Amygdala (tissue), 56 donors: ENCODE results near the gene NCOA3.
"Not testable (repeated sequence)": the region's sequence is repeated elsewhere in the genome, so short reads cannot be mapped to it uniquely, and the experiment has no call there.

Experiments used
- DNase-seq, 56 donors: peaks; one replicate each; lab custom pipeline; 2025; lab: John Stamatoyannopoulos, UW

The NCOA3 gene

DNA sequence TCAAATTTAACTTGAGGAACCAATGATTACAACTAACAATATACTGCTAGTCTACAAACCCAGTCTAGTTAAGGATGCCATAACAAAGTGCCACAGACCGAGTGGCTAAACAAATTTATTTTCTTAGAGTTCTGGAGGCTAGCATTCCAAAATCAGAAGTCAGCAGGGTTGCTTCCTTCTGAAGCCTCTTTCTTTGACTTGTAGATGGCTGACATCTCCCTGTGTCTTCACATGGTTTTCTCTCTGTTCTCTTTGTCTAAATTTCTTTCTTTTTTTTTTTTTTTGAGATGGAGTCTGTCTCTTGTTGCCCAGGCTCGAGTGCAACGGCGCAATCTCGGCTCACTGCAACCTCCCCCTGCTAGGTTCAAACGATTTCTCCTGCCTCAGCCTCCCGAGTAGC lies 56.1 kb downstream of the NCOA3 start:
- DNase-seq = no peak

- DNase-seq = no peak
Observed at GRCh38 chr20:47558295-47559066, 56.8 kb downstream of the NCOA3 start.

DNA sequence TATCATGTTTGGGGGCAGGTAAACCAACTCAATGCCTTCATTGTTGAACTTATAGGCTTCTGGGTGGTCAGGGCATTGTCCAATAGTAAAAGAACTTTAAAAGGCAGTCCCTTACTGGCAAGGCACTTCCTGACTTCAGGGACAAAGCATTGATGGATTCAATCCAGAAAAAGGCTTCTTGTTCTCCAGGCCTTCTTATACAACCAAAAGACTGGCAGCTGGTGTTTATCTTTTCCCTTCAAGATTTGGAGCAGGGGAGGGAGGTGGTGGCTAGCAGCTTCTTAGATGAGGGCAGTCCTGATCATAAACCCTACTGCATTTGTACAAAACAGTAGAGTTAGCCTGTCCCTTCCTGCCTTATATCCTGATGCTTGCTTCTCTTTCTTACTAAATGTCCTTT lies 57.5 kb downstream of the NCOA3 start:
- DNase-seq = peak in 1 of 56 donors; percentile 1

- no peak for DNase-seq
Observed at GRCh38 chr20:47561180-47561579, 59.5 kb downstream of the NCOA3 start.

DNA sequence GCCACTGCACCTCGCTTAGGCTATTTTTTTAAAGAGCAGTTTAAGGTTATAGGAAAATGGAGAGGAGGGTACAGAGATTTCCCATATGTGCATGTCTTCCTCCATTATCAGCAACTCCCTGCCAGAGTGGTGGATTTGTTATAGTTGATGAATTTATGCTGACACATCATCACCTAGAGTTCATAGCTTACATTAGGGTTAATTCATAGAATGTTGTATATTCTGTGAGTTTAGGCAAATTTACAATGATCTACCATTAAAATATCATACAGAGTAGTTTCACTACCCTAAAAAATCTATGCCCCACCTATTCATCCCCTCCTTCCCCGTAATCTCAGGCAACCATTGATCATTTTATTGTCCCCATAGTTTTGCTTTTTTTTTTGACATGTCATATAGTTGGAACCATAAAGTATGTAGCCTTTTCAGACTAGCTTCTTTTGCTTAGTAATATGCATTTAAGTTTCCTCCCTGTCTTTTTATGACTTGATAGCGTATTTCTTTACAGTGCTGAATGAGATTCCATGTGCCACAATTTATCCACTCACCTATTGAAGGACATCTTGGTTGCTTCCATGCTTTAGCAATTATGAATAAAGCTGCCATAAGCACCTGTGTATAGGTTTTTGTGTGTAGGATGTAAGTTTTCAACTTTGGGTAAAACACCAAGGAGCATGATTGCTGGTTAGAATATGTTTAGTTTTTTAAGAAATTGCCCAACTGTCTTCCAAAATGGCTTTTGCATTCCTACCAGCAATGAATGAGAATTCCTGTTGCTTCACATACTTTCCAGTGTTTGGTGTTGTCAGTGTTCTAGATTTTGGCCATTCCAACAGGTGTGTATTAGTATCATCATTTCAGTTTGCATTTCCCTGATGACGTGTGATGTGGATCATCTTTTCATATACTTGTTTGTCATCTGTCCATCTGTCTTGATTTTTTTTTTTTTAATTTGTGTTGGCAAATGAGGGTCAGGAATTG lies 60.2 kb downstream of the NCOA3 start:
- DNase-seq = no peak

GRCh38 chr20:47566269-47566668 lies 64.6 kb downstream of the NCOA3 start:
- no peak for DNase-seq

- DNase-seq = no peak
Observed at GRCh38 chr20:47568019-47568418, 66.3 kb downstream of the NCOA3 start.

- DNase-seq = no peak
Observed at GRCh38 chr20:47568837-47569410, 67.2 kb downstream of the NCOA3 start.

DNA sequence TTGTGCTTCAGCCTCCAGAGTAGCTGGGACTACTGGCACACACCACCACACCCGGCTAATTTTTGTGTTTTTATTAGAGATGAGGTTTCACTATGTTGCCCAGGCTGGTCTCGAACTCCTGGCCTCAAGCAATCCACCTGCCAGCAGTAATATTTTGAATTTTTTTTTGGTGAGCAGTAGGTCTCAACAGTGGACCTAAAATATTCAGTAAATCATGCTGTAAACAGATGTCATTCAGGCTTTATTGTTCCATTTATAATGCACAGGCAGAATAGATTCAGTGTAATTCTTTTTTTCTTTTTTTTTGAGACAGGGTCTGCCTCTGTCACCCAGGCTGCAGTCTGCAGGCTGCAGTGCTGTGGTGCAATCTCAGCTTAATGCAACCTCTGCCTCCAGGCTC lies 69.7 kb downstream of the NCOA3 start:
- DNase-seq = no peak

GRCh38 chr20:47572105-47572729 lies 70.5 kb downstream of the NCOA3 start:
- DNase-seq = no peak

DNA sequence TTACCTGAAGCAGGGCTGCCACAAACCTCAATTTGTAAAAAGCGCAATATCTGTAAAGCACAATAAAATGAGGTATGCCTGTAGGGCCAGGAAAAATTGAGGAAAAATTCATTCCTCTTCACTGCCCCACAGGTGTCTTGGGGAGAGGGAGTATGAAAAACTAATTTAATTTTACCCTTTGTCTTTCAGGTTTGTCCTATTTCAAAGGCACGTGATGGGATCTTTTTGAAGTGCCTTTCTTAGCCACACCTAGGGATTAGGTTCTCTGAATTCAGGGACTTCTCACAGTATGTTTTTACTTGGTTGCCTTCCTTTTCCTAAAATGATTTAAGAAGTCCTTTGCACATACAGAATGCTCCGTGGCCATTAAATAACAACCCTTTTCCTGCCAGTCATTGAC lies 71.9 kb downstream of the NCOA3 start:
- no peak for DNase-seq

GRCh38 chr20:47574616-47575364 lies 73.1 kb downstream of the NCOA3 start:
- DNase-seq = peak in 3 of 56 donors; percentile 4 to 19 (median 8)

GRCh38 chr20:47576516-47577033 lies 74.9 kb downstream of the NCOA3 start:
- DNase-seq = peak in 25 of 56 donors; percentile 1 to 41 (median 14)

- no peak for DNase-seq
Observed at GRCh38 chr20:47577314-47577713, 75.6 kb downstream of the NCOA3 start.

GRCh38 chr20:47578543-47578942 lies 76.9 kb downstream of the NCOA3 start:
- DNase-seq = no peak

GRCh38 chr20:47580686-47581085 lies 79.0 kb downstream of the NCOA3 start:
- DNase-seq = not testable (repeated sequence)

DNA sequence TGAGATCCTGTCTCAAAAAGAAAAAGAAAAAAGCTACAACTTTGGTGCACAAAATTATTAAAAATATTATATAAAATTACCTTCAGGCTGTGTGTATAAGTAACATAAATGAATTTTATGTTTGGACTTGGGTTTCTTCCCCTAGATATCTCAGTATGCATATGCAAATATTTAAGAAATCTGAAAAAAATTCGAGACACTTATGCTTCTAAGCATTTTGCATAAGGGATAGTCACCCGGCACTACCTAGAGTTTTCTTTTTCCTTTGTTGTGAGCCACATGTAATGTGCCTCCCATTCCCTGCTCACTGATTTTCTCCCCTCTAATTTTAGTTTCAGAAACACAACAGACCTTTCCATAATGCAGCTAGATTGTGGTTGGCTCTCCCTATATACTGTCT lies 79.4 kb downstream of the NCOA3 start:
- no peak for DNase-seq

DNA sequence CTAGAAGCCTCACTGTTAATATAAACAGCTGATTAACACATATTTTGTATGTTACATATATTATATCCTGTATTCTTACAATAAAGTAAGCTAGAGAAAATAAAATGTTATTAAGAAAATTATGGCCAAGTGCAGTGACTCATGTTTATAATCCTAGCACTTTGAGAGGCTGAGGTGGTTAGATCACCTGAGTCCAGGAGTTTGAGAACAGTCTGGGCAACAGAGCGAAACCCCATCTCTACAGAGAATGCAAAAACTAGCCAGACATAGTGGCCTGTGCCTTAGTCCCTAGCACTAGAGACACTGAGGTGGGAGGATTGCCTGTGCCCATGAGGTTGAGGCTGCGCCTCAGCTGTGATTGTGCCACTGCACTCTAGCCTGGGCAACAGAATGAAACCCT lies 81.9 kb downstream of the NCOA3 start:
- DNase-seq = no peak

- no peak for DNase-seq
Observed at GRCh38 chr20:47585087-47585747, 83.5 kb downstream of the NCOA3 start.
